Colon (tissue), 2 donors: ENCODE data around the gene SLC26A2.

ENCODE experiments used
- FAIRE-seq: peaks from 2 replicates; lab custom pipeline; 2012; peaks lifted over from hg19 to GRCh38; lab: Jason Lieb, UNC
- donor health status: control.
- donor health status: control.

Gene SLC26A2

GRCh38 chr5:149960272-149961185 is at the start of gene SLC26A2:
TSS of gene SLC26A2 (plus strand) at chr5:149960758. CDS start at chr5:149977653, 16,895 bp downstream.
- no peak for FAIRE-seq

GRCh38 chr5:149911031-149911430 is 49.5 kb upstream of the SLC26A2 start:
- FAIRE-seq: no peak

DNA sequence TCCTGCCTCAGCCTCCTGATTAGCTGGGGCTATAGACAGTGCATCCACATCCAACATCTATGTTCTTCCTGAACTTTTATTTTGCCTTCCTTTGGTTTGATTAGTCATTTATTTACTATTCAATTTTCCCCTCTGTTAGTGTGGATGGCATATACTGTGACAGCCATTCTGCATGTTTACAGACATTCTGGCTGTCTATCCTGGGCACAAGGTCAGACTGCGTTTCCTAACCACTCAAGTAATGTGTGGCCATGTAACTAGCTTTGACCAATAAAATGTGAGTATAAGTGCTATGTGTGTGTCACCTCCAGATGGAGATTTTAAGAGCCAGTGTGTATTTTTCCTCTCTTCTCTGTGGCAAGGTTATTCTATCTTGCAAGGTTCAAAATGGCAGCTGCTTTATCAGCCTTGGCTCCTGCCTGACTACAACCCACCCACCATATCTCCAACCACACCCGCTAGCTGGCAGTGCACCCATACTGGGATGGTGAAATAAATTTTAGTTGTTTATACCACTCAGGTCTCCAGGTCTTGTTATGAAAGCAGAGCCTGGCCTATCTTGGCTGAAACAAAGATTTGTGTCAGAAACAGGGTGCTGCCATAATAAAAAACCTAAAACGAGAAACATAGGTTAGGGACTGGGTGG is 48.2 kb upstream of the SLC26A2 start:
- no peak for FAIRE-seq

GRCh38 chr5:149913436-149914419 is 46.8 kb upstream of the SLC26A2 start:
- FAIRE-seq: no peak

GRCh38 chr5:149915392-149916260 is 44.9 kb upstream of the SLC26A2 start:
- no peak for FAIRE-seq

DNA sequence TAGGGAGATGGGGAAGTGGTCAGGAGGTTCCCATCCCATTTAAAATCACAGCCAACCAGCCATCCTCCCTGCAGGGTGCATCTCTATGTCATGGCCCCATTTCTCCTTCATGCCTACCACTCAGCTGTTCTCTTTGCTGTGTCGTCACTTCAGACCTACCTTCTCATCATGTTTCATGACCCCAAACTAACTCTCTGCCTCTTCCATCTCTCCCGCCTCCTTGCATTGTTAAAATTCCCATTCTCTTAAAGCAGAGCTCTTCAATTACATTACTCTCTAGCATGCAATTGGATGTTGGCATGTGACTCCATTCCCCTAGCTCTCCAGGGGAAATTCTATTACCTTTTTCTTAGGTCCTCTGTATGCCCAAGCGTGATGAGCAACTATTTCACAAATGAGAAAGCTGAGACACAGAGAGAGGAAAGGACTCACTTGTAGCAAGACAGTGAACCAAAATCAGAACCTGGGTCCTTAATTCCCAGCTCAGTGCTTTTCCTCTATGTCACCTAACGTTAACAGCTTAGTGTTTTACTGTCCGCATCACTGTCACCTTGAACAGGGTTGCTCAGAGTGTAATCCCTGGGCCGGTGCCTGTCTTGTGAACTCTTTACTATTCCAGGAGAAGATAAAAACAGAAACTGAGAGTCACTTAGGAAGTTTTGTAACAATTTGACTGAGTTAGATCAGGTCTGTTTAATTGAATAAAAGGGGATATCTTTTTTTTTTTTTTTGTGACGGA is 44.1 kb upstream of the SLC26A2 start:
- FAIRE-seq: no peak

GRCh38 chr5:149917073-149917676 is 43.4 kb upstream of the SLC26A2 start:
- FAIRE-seq: no peak

- no peak for FAIRE-seq
These were observed 39.0 kb upstream of the SLC26A2 start for GRCh38 chr5:149921597-149921996.

GRCh38 chr5:149922950-149923349 is 37.6 kb upstream of the SLC26A2 start:
- no peak for FAIRE-seq

- no peak for FAIRE-seq
These were observed 36.1 kb upstream of the SLC26A2 start for GRCh38 chr5:149924486-149924885.

GRCh38 chr5:149930043-149930748 is 30.4 kb upstream of the SLC26A2 start:
- no peak for FAIRE-seq

- FAIRE-seq: peak; percentile 10
These were observed 29.6 kb upstream of the SLC26A2 start for GRCh38 chr5:149930749-149931574.

DNA sequence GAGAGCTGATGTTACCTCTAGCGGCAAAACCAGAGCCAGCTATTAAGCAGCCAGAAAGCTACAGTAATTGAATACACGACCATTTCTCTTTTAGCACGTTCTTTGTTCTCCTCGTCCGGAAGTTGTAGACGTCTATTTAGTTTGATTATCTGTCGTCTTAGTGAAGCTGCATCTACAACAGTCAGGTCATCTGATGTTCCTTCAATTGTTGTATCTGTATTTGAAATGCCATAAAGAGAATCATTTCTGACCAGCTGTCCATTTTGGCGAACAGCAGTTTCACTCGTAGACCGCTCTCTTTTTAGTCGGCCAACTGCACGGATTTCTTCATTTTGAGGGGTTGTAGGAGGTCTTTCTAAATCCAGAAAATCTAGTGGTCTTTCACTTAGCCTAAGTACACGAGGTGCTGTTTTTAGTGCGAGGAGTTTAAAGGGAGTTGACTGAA is 28.5 kb upstream of the SLC26A2 start:
- FAIRE-seq: no peak

DNA sequence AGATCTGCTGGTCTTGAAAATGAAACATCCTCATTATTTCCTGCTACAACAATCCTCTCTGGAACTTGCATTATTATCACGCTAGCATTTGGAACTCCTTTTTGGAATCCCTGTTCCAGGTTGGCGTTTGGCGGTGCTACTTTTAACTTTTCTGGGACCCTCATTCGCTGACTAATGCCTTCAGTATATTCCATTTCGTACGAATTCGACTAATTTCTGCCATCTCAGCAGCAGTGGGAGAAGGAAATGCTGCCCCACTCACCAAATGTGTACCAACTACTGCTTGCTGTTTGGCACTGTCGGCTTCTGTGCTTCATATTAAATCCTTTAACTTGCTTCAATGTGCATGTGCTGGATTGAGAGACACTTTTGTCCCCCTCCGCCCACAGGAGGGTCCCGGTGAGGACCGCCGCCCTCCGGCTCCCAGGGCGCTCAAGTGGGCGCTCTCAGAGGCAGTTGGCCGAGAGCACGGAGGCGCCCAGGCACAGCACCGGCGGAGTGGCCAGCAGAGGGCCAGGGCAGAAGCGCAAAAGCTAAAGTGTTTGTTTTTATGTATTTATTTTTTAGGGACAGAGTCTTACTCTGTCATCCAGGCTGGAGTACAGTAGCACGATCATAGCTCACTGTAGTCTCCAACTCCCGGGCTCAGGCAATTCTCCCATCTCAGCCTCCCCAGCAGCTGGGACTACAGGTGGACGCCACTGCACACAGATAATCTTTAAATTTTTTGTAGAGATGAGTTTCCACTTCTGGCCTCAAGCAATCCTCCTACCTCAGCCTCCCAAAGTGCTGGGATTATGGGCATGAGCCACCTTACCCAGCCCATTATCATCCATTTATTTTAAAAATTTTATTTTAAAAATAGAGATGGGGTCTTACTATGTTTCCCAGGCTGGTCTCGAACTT is 27.9 kb upstream of the SLC26A2 start:
- FAIRE-seq: no peak

- FAIRE-seq: no peak
These were observed 25.1 kb upstream of the SLC26A2 start for GRCh38 chr5:149935431-149935901.

GRCh38 chr5:149936044-149936699 is 24.4 kb upstream of the SLC26A2 start:
- no peak for FAIRE-seq

- FAIRE-seq: no peak
These were observed 23.9 kb upstream of the SLC26A2 start for GRCh38 chr5:149936700-149937091.
